Thymus (tissue), 11 donors: ENCODE results near the gene SLC16A7. TPM values are rescaled to one million over a fixed set of nuclear protein-coding genes. Genes with fewer than 3 reads are reported as not detected.

Experiments used
- DNase-seq, 9 donors: peaks; one replicate each; pipeline ENCODE4 v3.0.0-alpha.2; 2013; ENCODE audit warnings: low spot score in 9 of 9, low read depth in 6 of 9, missing footprints in 1 of 9
- H3K27ac ChIP-seq, 2 donors: one replicate each; pipeline ENCODE4 v1.5.1; 2013; ENCODE audit warnings: control low read depth in 1 of 2, low read depth in 1 of 2, low read length in 1 of 2, mild to moderate bottlenecking in 1 of 2, moderate library complexity in 1 of 2
- H3K27me3 ChIP-seq, 2 donors: one replicate each; pipeline ENCODE4 v1.5.1; 2013; ENCODE audit warnings: low read length in 1 of 2; ENCODE audit not compliant: control insufficient read depth in 2 of 2, insufficient read depth in 1 of 2
- H3K36me3 ChIP-seq, 2 donors: one replicate each; pipeline ENCODE4 v1.5.1; 2013; ENCODE audit warnings: low read length in 1 of 2, mild to moderate bottlenecking in 1 of 2, moderate library complexity in 1 of 2; ENCODE audit not compliant: control insufficient read depth in 2 of 2, insufficient read depth in 2 of 2
- H3K4me1 ChIP-seq, 2 donors: one replicate each; pipeline ENCODE4 v1.5.1; 2013; ENCODE audit warnings: low read length in 2 of 2; ENCODE audit not compliant: control insufficient read depth in 2 of 2, insufficient read depth in 2 of 2
- H3K4me3 ChIP-seq, 2 donors: one replicate each; pipeline ENCODE4 v1.5.1; 2013; ENCODE audit warnings: low read length in 2 of 2, control low read depth in 1 of 2, mild to moderate bottlenecking in 1 of 2
- H3K9me3 ChIP-seq, 2 donors: one replicate each; pipeline ENCODE4 v1.5.1; 2013; ENCODE audit warnings: low read length in 1 of 2, mild to moderate bottlenecking in 1 of 2; ENCODE audit not compliant: control insufficient read depth in 2 of 2, insufficient read depth in 1 of 2
- WGBS: extraction: QIAGEN DNeasy Blood & Tissue Kit; methylation state at CpG from one replicate; pipeline ENCODE4 v1.1.7; 2013; 5-methylcytosine and 5-hydroxymethylcytosine counted together
- polyA plus RNA-seq: library from polyadenylated mRNA; stranded (reverse); fragments of 200-250 nt; gene quantifications from one replicate; pipeline ENCODE4 v1.2.3, GENCODE V29; 2013
- total RNA-seq: library from RNA; stranded (reverse); fragments of 120-200 nt; gene quantifications from one replicate; pipeline ENCODE4 v1.2.4, GENCODE V29; 2013
- donor health status: healthy.

Gene SLC16A7
- total and polyA plus RNA-seq, 2 donors: 6.2 to 11.0 TPM

DNA sequence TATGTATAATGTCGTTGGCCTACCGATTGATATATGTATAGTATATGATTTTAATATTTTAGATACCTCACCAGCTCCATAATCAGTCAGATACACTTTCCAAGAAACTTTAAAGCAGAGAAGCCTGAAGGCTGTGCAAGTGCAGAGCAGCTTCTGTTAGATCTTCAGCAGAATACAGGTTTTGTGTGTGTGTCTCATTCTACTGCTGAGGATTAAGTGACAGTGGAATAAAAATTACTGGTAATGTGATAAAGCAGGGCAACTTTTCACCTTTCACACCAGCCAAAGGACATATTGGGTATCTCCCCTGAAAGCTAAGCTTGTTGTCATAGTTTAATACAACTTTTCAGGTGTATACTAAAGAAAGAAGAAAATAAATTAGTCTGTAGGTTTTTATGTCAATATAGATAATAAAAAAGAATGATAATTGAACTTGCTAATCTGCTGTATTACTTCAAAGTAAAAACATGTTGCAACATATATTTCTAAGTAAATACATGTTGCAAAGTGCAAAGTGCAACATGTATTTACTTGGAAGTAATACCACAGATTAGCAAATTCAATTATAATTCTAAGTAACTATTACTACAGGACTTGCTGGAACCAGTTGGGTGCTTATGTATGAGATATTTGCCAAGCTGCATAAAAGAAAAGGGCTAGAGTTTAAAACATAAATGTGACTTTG, 128.3 kb downstream of the SLC16A7 start:
- H3K27me3 ChIP-seq: no peaks in the 10 kb centered on the region
- WGBS: 98% methylated on average over 2 of the region's 2 CpGs
- H3K9me3 ChIP-seq: no peaks in the 10 kb centered on the region
- no peaks in the 10 kb centered on the region for H3K36me3 ChIP-seq
- no peak overlapping the region for H3K4me3 ChIP-seq
- H3K27ac ChIP-seq: no peak overlapping the region
- no peak for DNase-seq
- no peaks in the 10 kb centered on the region for H3K4me1 ChIP-seq

DNA sequence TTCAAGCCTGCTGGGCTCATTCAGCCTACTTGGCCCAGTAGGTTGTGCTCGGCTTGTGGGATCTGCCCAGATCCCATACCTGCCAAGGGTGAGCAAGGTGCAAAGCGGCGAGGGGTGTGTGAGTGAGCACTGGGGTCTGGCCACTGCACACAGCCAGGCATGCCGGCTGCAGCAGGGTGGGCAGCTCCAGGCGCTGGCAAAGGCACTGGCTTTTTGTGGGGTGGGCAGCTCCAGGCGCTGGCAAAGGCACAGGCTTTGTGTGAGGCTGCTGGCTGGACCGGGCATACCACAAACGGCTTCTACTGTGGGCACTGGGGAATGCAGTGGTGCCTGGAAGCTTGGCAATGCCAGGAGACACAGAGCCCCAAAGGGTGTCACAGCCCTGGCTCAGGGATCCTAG, 137.4 kb downstream of the SLC16A7 start:
- Histone ChIP-seq H3K36me3 (peaks cover 4% of the 10 kb centered on the region in 2 donors), H3K9me3 (peaks cover 0 to 11% of the 10 kb centered on the region in 2 donors), H3K4me3 (no peak overlapping the region), H3K27ac (no peak overlapping the region), H3K27me3 (no peaks in the 10 kb centered on the region), H3K4me1 (no peaks in the 10 kb centered on the region)
- 90% methylated on average over 8 of the region's 8 CpGs for WGBS
- DNase-seq: no peak

DNA sequence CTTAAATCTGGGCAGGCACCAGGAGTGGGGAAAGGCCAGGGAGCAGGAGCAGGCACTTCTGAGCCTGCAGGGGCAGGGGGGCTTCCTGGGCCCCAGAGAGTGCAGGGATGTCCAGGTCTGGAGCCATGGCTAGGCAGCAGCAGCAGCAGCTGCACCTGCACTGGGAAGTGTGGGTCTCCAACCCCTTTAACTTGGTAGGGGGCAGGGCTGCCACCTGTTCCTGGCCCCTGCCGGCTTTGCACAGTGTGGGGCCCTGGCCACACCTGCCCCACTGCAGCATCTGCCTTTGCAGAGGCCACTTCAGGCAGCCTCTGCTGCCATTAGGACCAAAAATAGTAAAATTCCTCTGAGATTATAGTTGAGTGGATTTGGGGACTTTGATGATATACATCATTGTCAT, 138.5 kb downstream of the SLC16A7 start:
- no peak for DNase-seq

DNA sequence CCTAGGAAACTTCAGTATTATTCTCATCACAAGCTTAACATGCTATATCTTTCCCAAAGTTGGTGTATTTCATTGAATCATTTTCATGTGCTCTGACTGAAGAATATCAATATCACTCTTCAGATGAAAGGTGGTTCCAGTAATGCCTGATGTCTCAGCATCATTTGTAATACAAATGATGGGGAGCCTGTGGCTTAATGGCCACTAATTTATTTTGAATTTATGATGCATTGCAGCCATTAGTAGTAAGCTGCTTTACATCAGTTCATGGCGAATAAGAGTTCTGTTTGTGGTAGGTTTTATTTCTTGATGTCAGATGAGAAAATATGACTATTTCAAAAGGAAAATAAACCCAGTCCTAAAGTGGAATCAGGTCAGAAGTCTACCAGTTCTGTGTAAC, 139.4 kb downstream of the SLC16A7 start:
- Histone ChIP-seq H3K4me1 (no peaks in the 10 kb centered on the region), H3K4me3 (no peak overlapping the region), H3K36me3 (peaks cover 4% of the 10 kb centered on the region in 2 donors), H3K9me3 (peaks cover 0 to 11% of the 10 kb centered on the region in 2 donors), H3K27me3 (no peaks in the 10 kb centered on the region), H3K27ac (no peak overlapping the region)
- DNase-seq: no peak
- WGBS: 97% methylated on average over 1 of the region's 1 CpG

More for the DNA sequence above, 138.5 kb downstream of the SLC16A7 start:
- no peaks in the 10 kb centered on the region for H3K4me1 ChIP-seq
- 49% methylated on average over 1 of the region's 1 CpG for WGBS
- H3K36me3 ChIP-seq: peaks cover 4% of the 10 kb centered on the region in 2 donors
- no peak overlapping the region for H3K27ac ChIP-seq
- H3K4me3 ChIP-seq: no peak overlapping the region
- peaks cover 0 to 11% of the 10 kb centered on the region in 2 donors for H3K9me3 ChIP-seq
- no peaks in the 10 kb centered on the region for H3K27me3 ChIP-seq

DNA sequence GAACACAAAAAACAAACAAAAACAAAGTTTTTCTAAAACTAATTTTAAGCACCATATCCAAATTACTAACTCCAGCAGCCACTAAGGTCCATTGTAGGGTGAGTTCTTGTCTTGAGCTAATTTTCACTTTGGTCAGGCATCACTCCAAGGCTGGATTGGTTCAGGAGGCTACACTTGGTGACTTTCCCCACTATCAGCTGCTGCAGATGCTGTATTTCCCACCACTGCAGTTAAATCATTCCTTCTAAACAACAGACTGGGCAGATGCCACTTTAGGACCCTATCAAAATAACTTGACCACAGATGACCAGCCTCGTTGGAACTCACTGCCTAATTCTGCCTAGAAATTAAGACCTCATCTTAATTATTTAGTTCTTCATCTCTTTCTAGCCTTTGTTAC, 140.5 kb downstream of the SLC16A7 start:
- peaks cover 4% of the 10 kb centered on the region in 2 donors for H3K36me3 ChIP-seq
- no peaks in the 10 kb centered on the region for H3K4me1 ChIP-seq
- H3K4me3 ChIP-seq: no peak overlapping the region
- WGBS: 95% methylated on average over 1 of the region's 1 CpG
- H3K9me3 ChIP-seq: peaks cover 0 to 11% of the 10 kb centered on the region in 2 donors
- H3K27me3 ChIP-seq: no peaks in the 10 kb centered on the region
- H3K27ac ChIP-seq: no peak overlapping the region
- no peak for DNase-seq

DNA sequence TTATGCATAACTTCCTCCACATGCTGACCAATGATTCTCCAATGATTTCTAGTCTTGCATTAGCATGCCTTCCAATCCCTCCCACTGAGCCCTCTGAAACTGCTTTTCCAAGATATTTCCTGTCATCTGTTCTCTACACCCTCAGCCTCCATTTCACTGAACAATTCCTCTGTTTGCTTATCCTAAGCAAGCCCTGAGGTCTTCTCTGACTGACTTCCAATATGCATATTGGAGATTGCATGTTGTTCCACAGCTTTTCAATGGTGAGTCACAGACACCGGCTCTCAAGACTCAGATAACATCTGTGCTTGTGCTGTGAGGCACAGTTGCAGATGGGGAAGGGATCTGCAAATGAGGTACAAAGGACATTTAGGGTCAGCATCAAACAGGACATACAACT, 141.0 kb downstream of the SLC16A7 start:
- 79% methylated on average over 1 of the region's 1 CpG for WGBS
- Histone ChIP-seq H3K27me3 (no peaks in the 10 kb centered on the region), H3K36me3 (peaks cover 4% of the 10 kb centered on the region in 2 donors), H3K27ac (no peak overlapping the region), H3K4me1 (no peaks in the 10 kb centered on the region), H3K4me3 (no peak overlapping the region), H3K9me3 (peaks cover 0 to 11% of the 10 kb centered on the region in 2 donors)
- DNase-seq: no peak

DNA sequence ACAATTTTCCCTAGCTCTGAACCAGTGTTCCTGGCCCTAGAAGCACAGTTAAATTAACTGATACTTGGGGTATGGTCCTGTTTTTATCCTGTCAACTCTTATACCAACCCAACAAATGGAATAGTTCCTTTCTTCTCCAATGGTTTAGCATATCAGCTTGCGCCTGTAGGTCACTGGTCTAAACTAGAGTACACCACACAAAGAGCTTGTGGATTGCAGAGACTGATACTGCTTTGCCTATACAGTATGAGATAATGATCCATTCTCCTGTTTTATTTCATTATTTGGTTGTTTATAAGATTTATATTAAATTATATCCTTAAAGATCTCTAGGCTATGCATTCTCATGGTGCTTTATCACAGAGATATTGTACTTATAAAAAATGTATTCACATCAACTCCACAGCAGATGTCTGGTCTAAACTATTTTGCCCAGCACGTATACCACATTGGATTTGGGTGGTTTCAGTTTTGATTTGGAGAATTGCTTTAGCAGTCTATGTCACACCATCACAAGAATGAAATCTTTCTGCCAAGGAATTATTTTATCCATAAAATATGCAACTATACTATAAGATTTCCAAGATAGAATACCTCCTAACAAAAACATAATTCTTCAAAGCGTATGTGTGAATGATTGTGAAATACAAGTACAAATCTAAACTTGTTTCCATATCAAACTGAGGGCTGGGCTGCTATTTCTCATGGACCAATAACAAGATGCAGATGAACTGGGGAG, 142.1 kb downstream of the SLC16A7 start:
- no peak for DNase-seq
- H3K27ac ChIP-seq: no peak overlapping the region
- no peaks in the 10 kb centered on the region for H3K27me3 ChIP-seq
- no peak overlapping the region for H3K4me3 ChIP-seq
- H3K4me1 ChIP-seq: no peaks in the 10 kb centered on the region
- H3K9me3 ChIP-seq: peaks cover 0 to 11% of the 10 kb centered on the region in 2 donors
- WGBS: 78% methylated on average over 3 of the region's 3 CpGs
- peaks cover 4% of the 10 kb centered on the region in 2 donors for H3K36me3 ChIP-seq

DNA sequence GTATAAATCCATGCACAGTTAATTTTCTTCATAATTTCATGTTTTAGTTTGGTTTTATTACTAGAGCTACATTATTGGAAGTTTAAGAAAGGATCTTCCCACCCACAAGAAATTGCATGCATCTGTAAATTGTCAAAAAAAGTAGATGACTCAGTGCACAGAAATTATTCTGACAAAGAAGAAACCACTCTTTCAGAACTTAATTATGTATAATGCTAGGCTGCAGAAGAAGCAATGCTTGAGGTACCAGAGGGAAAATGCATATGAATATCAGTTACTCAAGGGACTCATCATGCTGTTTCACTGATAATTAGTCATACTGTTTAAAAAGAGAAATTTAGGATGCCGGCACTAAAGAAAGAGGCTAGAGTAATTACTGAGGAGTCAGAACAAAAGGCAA, 147.0 kb downstream of the SLC16A7 start:
- DNase-seq: no peak
- Histone ChIP-seq H3K36me3 (peaks cover 0 to 8% of the 10 kb centered on the region in 2 donors), H3K4me1 (no peaks in the 10 kb centered on the region), H3K27ac (no peak overlapping the region), H3K9me3 (no peaks in the 10 kb centered on the region), H3K4me3 (no peak overlapping the region), H3K27me3 (no peaks in the 10 kb centered on the region)
- WGBS: 99% methylated on average over 1 of the region's 1 CpG

DNA sequence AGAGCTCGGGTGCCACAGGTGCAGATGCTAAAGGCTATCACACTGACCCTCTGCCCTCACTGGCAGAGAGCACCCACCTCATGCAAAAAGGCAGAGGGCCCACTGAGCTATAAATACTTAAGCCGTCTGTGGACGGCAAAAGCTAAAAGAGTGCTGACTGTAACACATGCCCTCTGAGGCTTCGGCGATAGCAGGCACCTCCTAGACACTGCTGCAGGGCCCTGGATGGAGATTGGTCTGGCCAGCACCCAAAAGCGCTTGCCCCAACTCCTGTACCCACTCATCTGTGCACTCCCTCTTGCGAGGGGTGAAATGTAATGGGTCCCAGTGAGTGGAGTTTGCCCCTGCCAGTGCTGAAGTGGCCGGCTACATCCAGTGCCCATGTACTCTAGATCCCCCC, 148.7 kb downstream of the SLC16A7 start:
- Histone ChIP-seq H3K27ac (no peak overlapping the region), H3K27me3 (no peaks in the 10 kb centered on the region)
- 98% methylated on average over 8 of the region's 8 CpGs for WGBS

More for the DNA sequence above, 148.7 kb downstream of the SLC16A7 start:
- Histone ChIP-seq H3K4me1 (no peaks in the 10 kb centered on the region), H3K9me3 (no peaks in the 10 kb centered on the region), H3K4me3 (no peak overlapping the region), H3K36me3 (peaks cover 0 to 8% of the 10 kb centered on the region in 2 donors)
- DNase-seq: no peak
